SK-N-SH treated with all-trans-retinoic acid at 6 μM for 48 hours (cell line): Measurements from ENCODE around the gene FOSB.
A peak's percentile ranks its signal among the peaks of the same experiment; 100 is the strongest.

Experiments used
- ARNTL ChIP-seq: fragments of 450-650 bp; formaldehyde crosslinking; IDR thresholded peaks from 2 replicates; pipeline ENCODE4 v1.5.0; 2020; ENCODE audit warnings: low read depth, mild to moderate bottlenecking, moderate library complexity, borderline replicate concordance
- BACH2 ChIP-seq: fragments of 250-450 bp; sonication (Bioruptor Pico); IDR thresholded peaks from 2 replicates; pipeline ENCODE4 v1.9.0; 2021; ENCODE audit warnings: mild to moderate bottlenecking, borderline replicate concordance
- CSDC2 ChIP-seq: fragments of 250-450 bp; sonication (Bioruptor Pico); IDR thresholded peaks from 2 replicates; pipeline ENCODE4 v1.5.0; 2020; ENCODE audit warnings: mild to moderate bottlenecking, moderate library complexity
- GLIS3 ChIP-seq: fragments of 250-450 bp; sonication (Bioruptor Pico); IDR thresholded peaks from 2 replicates; pipeline ENCODE4 v1.5.0; 2020; ENCODE audit warnings: mild to moderate bottlenecking, moderate library complexity
- ISL1 ChIP-seq: fragments of 250-450 bp; sonication (Bioruptor Pico); IDR thresholded peaks from 2 replicates; pipeline ENCODE4 v2.1.2; 2022; ENCODE audit warnings: mild to moderate bottlenecking, moderate library complexity
- PATZ1 ChIP-seq: fragments of 250-450 bp; sonication (Bioruptor Pico); IDR thresholded peaks from 2 replicates; pipeline ENCODE4 v1.8.0; 2020; ENCODE audit warnings: mild to moderate bottlenecking, moderate library complexity, borderline replicate concordance
- POU6F1 ChIP-seq: fragments of 250-450 bp; sonication (Bioruptor Pico); IDR thresholded peaks from 2 replicates; pipeline ENCODE4 v1.8.0; 2021; ENCODE audit warnings: low read depth, mild to moderate bottlenecking, moderate library complexity, borderline replicate concordance
- PPARA ChIP-seq: fragments of 250-450 bp; sonication (Bioruptor Pico); IDR thresholded peaks from 2 replicates; pipeline ENCODE4 v1.5.0; 2020; ENCODE audit warnings: mild to moderate bottlenecking, borderline replicate concordance
- RARB ChIP-seq: fragments of 250-450 bp; sonication (Bioruptor Pico); IDR thresholded peaks from 2 replicates; pipeline ENCODE4 v1.8.0; 2021; ENCODE audit warnings: mild to moderate bottlenecking, moderate library complexity
- SNAI2 ChIP-seq: fragments of 250-450 bp; sonication (Bioruptor Pico); IDR thresholded peaks from 2 replicates; pipeline ENCODE4 v1.5.0; 2020; ENCODE audit warnings: mild to moderate bottlenecking, moderate library complexity
- TCF4 ChIP-seq: fragments of 250-450 bp; sonication (Bioruptor Pico); IDR thresholded peaks from 2 replicates; pipeline ENCODE4 v1.8.0; 2021; ENCODE audit warnings: mild to moderate bottlenecking, moderate library complexity, borderline replicate concordance
- ZFP30 ChIP-seq: fragments of 450-650 bp; formaldehyde crosslinking; IDR thresholded peaks from 2 replicates; pipeline ENCODE4 v1.5.0; 2022; ENCODE audit warnings: mild to moderate bottlenecking, moderate library complexity

- TF ChIP-seq PPARA (CRISPR knock-in tag) (no peak), ISL1 (CRISPR knock-in tag) (no peak), ZFP30 (CRISPR knock-in tag) (no peak), TCF4 (no peak), CSDC2 (0 out of 2 replicates have a peak, but pooled peaks have one; percentile 45), POU6F1 (CRISPR knock-in tag) (no peak), PATZ1 (0 out of 2 replicates have a peak, but pooled peaks have one; percentile 23), RARB (CRISPR knock-in tag) (no peak), GLIS3 (CRISPR knock-in tag) (no peak), ARNTL (no peak), BACH2 (CRISPR knock-in tag) (no peak), SNAI2 (CRISPR knock-in tag) (no peak)
These were observed 28.1 kb upstream of the FOSB start for GRCh38 chr19:45439569-45440258.
